ENCODE measurements around the gene OPHN1.
"Not testable (repeated sequence)": the region's sequence is repeated elsewhere in the genome, so short reads cannot be mapped to it uniquely, and the experiment has no call there.

Gene OPHN1

GRCh38 chrX:68113837-68114572 lies 319.3 kb downstream of the OPHN1 start:
- H3K9me3 ChIP-seq (ENCODE audit: control insufficient read depth, low read length), result no peaks in the 10 kb centered on the region
- H3K4me1 ChIP-seq (ENCODE audit: control insufficient read depth, insufficient read depth, low read length), result no peaks in the 10 kb centered on the region
- H3K4me3 ChIP-seq (ENCODE audit: low read length), result no peak overlapping the region
- H3K9ac ChIP-seq (ENCODE audit: low read length), result no peak overlapping the region
- no peaks in the 10 kb centered on the region for H3K27me3 ChIP-seq (ENCODE audit: control insufficient read depth, insufficient read depth, low read length)
- H3K36me3 ChIP-seq (ENCODE audit: control insufficient read depth, insufficient read depth, low read length), result no peaks in the 10 kb centered on the region

GRCh38 chrX:68112321-68112720 lies 321.0 kb downstream of the OPHN1 start:
- no peak overlapping the region for H3K9ac ChIP-seq (ENCODE audit: low read length)
- H3K4me3 ChIP-seq (ENCODE audit: low read length), result no peak overlapping the region
- no peaks in the 10 kb centered on the region for H3K27me3 ChIP-seq (ENCODE audit: control insufficient read depth, insufficient read depth, low read length)
- H3K4me1 ChIP-seq (ENCODE audit: control insufficient read depth, insufficient read depth, low read length), result no peaks in the 10 kb centered on the region
- no peaks in the 10 kb centered on the region for H3K36me3 ChIP-seq (ENCODE audit: control insufficient read depth, insufficient read depth, low read length)
- no peaks in the 10 kb centered on the region for H3K9me3 ChIP-seq (ENCODE audit: control insufficient read depth, low read length)

- Histone ChIP-seq H3K36me3 (ENCODE audit: control insufficient read depth, insufficient read depth, low read length) (no peaks in the 10 kb centered on the region), H3K9me3 (ENCODE audit: control insufficient read depth, low read length) (no peaks in the 10 kb centered on the region), H3K27me3 (ENCODE audit: control insufficient read depth, insufficient read depth, low read length) (no peaks in the 10 kb centered on the region), H3K9ac (ENCODE audit: low read length) (no peak overlapping the region), H3K4me3 (ENCODE audit: low read length) (no peak overlapping the region), H3K4me1 (ENCODE audit: control insufficient read depth, insufficient read depth, low read length) (no peaks in the 10 kb centered on the region)
Measured at GRCh38 chrX:68109162-68109561, 324.1 kb downstream of the OPHN1 start.

GRCh38 chrX:68098431-68098830 lies 334.9 kb downstream of the OPHN1 start:
- H3K36me3 ChIP-seq (ENCODE audit: control insufficient read depth, insufficient read depth, low read length), result no peaks in the 10 kb centered on the region
- H3K4me1 ChIP-seq (ENCODE audit: control insufficient read depth, insufficient read depth, low read length), result no peaks in the 10 kb centered on the region
- H3K27me3 ChIP-seq (ENCODE audit: control insufficient read depth, insufficient read depth, low read length), result no peaks in the 10 kb centered on the region
- H3K4me3 ChIP-seq (ENCODE audit: low read length), result no peak overlapping the region
- no peaks in the 10 kb centered on the region for H3K9me3 ChIP-seq (ENCODE audit: control insufficient read depth, low read length)
- H3K9ac ChIP-seq (ENCODE audit: low read length), result no peak overlapping the region

- Histone ChIP-seq H3K27me3 (ENCODE audit: control insufficient read depth, insufficient read depth, low read length) (no peaks in the 10 kb centered on the region), H3K4me1 (ENCODE audit: control insufficient read depth, insufficient read depth, low read length) (no peaks in the 10 kb centered on the region), H3K4me3 (ENCODE audit: low read length) (no peak overlapping the region), H3K9me3 (ENCODE audit: control insufficient read depth, low read length) (no peaks in the 10 kb centered on the region), H3K9ac (ENCODE audit: low read length) (no peak overlapping the region), H3K36me3 (ENCODE audit: control insufficient read depth, insufficient read depth, low read length) (no peaks in the 10 kb centered on the region)
Measured at GRCh38 chrX:68090266-68090665, 343.0 kb downstream of the OPHN1 start.

- Histone ChIP-seq H3K36me3 (ENCODE audit: control insufficient read depth, insufficient read depth, low read length) (no peaks in the 10 kb centered on the region), H3K27me3 (ENCODE audit: control insufficient read depth, insufficient read depth, low read length) (no peaks in the 10 kb centered on the region), H3K9me3 (ENCODE audit: control insufficient read depth, low read length) (no peaks in the 10 kb centered on the region), H3K4me1 (ENCODE audit: control insufficient read depth, insufficient read depth, low read length) (no peaks in the 10 kb centered on the region), H3K4me3 (ENCODE audit: low read length) (no peak overlapping the region), H3K9ac (ENCODE audit: low read length) (no peak overlapping the region)
Measured at GRCh38 chrX:68087526-68087925, 345.8 kb downstream of the OPHN1 start.

GRCh38 chrX:68086709-68087108 lies 346.6 kb downstream of the OPHN1 start:
- Histone ChIP-seq H3K27me3 (ENCODE audit: control insufficient read depth, insufficient read depth, low read length) (no peaks in the 10 kb centered on the region), H3K4me1 (ENCODE audit: control insufficient read depth, insufficient read depth, low read length) (no peaks in the 10 kb centered on the region), H3K9me3 (ENCODE audit: control insufficient read depth, low read length) (no peaks in the 10 kb centered on the region), H3K4me3 (ENCODE audit: low read length) (no peak overlapping the region), H3K9ac (ENCODE audit: low read length) (no peak overlapping the region), H3K36me3 (ENCODE audit: control insufficient read depth, insufficient read depth, low read length) (no peaks in the 10 kb centered on the region)

- H3K4me3 ChIP-seq (ENCODE audit: low read length), result no peak overlapping the region
- no peaks in the 10 kb centered on the region for H3K36me3 ChIP-seq (ENCODE audit: control insufficient read depth, insufficient read depth, low read length)
- H3K27me3 ChIP-seq (ENCODE audit: control insufficient read depth, insufficient read depth, low read length), result no peaks in the 10 kb centered on the region
- no peaks in the 10 kb centered on the region for H3K4me1 ChIP-seq (ENCODE audit: control insufficient read depth, insufficient read depth, low read length)
- H3K9ac ChIP-seq (ENCODE audit: low read length), result no peak overlapping the region
- H3K9me3 ChIP-seq (ENCODE audit: control insufficient read depth, low read length), result no peaks in the 10 kb centered on the region
Measured at GRCh38 chrX:68084765-68085164, 348.5 kb downstream of the OPHN1 start.

GRCh38 chrX:68083510-68083909 lies 349.8 kb downstream of the OPHN1 start:
- no peaks in the 10 kb centered on the region for H3K27me3 ChIP-seq (ENCODE audit: control insufficient read depth, insufficient read depth, low read length)
- H3K9ac ChIP-seq (ENCODE audit: low read length), result no peak overlapping the region
- H3K4me1 ChIP-seq (ENCODE audit: control insufficient read depth, insufficient read depth, low read length), result no peaks in the 10 kb centered on the region
- no peaks in the 10 kb centered on the region for H3K36me3 ChIP-seq (ENCODE audit: control insufficient read depth, insufficient read depth, low read length)
- H3K4me3 ChIP-seq (ENCODE audit: low read length), result no peak overlapping the region
- no peaks in the 10 kb centered on the region for H3K9me3 ChIP-seq (ENCODE audit: control insufficient read depth, low read length)

GRCh38 chrX:68079961-68080360 lies 353.3 kb downstream of the OPHN1 start:
- Histone ChIP-seq H3K9ac (ENCODE audit: low read length) (no peak overlapping the region), H3K4me1 (ENCODE audit: control insufficient read depth, insufficient read depth, low read length) (no peaks in the 10 kb centered on the region), H3K36me3 (ENCODE audit: control insufficient read depth, insufficient read depth, low read length) (no peaks in the 10 kb centered on the region), H3K4me3 (ENCODE audit: low read length) (no peak overlapping the region), H3K9me3 (ENCODE audit: control insufficient read depth, low read length) (no peaks in the 10 kb centered on the region), H3K27me3 (ENCODE audit: control insufficient read depth, insufficient read depth, low read length) (no peaks in the 10 kb centered on the region)

GRCh38 chrX:68078801-68079200 lies 354.5 kb downstream of the OPHN1 start:
- H3K27me3 ChIP-seq (ENCODE audit: control insufficient read depth, insufficient read depth, low read length); H3K4me3 ChIP-seq (ENCODE audit: low read length); H3K9ac ChIP-seq (ENCODE audit: low read length); H3K36me3 ChIP-seq (ENCODE audit: control insufficient read depth, insufficient read depth, low read length); H3K4me1 ChIP-seq (ENCODE audit: control insufficient read depth, insufficient read depth, low read length); H3K9me3 ChIP-seq (ENCODE audit: control insufficient read depth, low read length): not testable (repeated sequence)

- H3K4me3 ChIP-seq (ENCODE audit: low read length), result no peak overlapping the region
- H3K4me1 ChIP-seq (ENCODE audit: control insufficient read depth, insufficient read depth, low read length), result no peaks in the 10 kb centered on the region
- no peaks in the 10 kb centered on the region for H3K36me3 ChIP-seq (ENCODE audit: control insufficient read depth, insufficient read depth, low read length)
- H3K9ac ChIP-seq (ENCODE audit: low read length), result no peak overlapping the region
- no peaks in the 10 kb centered on the region for H3K9me3 ChIP-seq (ENCODE audit: control insufficient read depth, low read length)
- H3K27me3 ChIP-seq (ENCODE audit: control insufficient read depth, insufficient read depth, low read length), result no peaks in the 10 kb centered on the region
Measured at GRCh38 chrX:68077378-68077777, 355.9 kb downstream of the OPHN1 start.

- Histone ChIP-seq H3K4me3 (ENCODE audit: low read length) (no peak overlapping the region), H3K9ac (ENCODE audit: low read length) (no peak overlapping the region), H3K9me3 (ENCODE audit: control insufficient read depth, low read length) (no peaks in the 10 kb centered on the region), H3K36me3 (ENCODE audit: control insufficient read depth, insufficient read depth, low read length) (no peaks in the 10 kb centered on the region), H3K4me1 (ENCODE audit: control insufficient read depth, insufficient read depth, low read length) (no peaks in the 10 kb centered on the region), H3K27me3 (ENCODE audit: control insufficient read depth, insufficient read depth, low read length) (no peaks in the 10 kb centered on the region)
Measured at GRCh38 chrX:68072041-68072440, 361.3 kb downstream of the OPHN1 start.

Data from mucosa of stomach (tissue), 1 donor.